Heart left ventricle (tissue), 13 donors: ENCODE results near the gene ZNF473.
"Not testable (repeated sequence)": the region's sequence is repeated elsewhere in the genome, so short reads cannot be mapped to it uniquely, and the experiment has no call there.

Source experiments
- POLR2A ChIP-seq, 2 donors: fragments of 450-650 bp; IDR thresholded peaks; one replicate each; pipeline ENCODE4 v1.6.1; 2017; ENCODE audit warnings: antibody characterized with exemption in 2 of 2, mild to moderate bottlenecking in 2 of 2, moderate library complexity in 2 of 2
- TF ChIP-seq, protein P1 (sequence below), 12 donors: fragments of 200-600 bp; sonication (generic) in 4 of 12; IDR thresholded peaks; one replicate each; pipeline versions ENCODE4 v1.5.0 to v1.8.0; 2018 to 2022; ENCODE audit warnings: antibody characterized with exemption in 12 of 12, mild to moderate bottlenecking in 5 of 12
- donor health status: ischemic (EF 13 %, LVEDD 7.1; RV severe dilation, severe dysfunction).
- donor health status: DM: no; HTN: yes; CAD: no.
- donor health status: DM: no; HTN: no; CAD: no.
- donor health status: ischemic (EF 25% LVEDD 6.9; RV normal size, moderate dysfunction).
- donor health status: ischemic (EF 25% LVEDD 5.7; RV mildly dilated, moderate dysfunction).
- donor health status: ischemic (EF 35%, LVEDD 5.7; RV mildly dilated, moderate dysfunction).
- donor health status: nonischemic (EF 11% LVEDD 7.7; RV severe dilation, severe dysfunction).
- donor health status: DM: yes; HTN: yes; CAD: no.
- donor health status: PGD.
- donor health status: ischemic (EF 29% LVEDD 5.4; RV normal size, mild dysfunction).
- donor health status: nonischemic (EF 23%, LVEDD 6.1; RV moderate dilation, normal function).

GRCh38 chr19:50051228-50051895 is 25.6 kb downstream of the ZNF473 start:
- TF ChIP-seq POLR2A (IDR thresholded peaks at IDR 0.05), result not testable (repeated sequence)
- TF ChIP-seq, protein P1, sequence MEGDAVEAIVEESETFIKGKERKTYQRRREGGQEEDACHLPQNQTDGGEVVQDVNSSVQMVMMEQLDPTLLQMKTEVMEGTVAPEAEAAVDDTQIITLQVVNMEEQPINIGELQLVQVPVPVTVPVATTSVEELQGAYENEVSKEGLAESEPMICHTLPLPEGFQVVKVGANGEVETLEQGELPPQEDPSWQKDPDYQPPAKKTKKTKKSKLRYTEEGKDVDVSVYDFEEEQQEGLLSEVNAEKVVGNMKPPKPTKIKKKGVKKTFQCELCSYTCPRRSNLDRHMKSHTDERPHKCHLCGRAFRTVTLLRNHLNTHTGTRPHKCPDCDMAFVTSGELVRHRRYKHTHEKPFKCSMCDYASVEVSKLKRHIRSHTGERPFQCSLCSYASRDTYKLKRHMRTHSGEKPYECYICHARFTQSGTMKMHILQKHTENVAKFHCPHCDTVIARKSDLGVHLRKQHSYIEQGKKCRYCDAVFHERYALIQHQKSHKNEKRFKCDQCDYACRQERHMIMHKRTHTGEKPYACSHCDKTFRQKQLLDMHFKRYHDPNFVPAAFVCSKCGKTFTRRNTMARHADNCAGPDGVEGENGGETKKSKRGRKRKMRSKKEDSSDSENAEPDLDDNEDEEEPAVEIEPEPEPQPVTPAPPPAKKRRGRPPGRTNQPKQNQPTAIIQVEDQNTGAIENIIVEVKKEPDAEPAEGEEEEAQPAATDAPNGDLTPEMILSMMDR (IDR thresholded peaks at IDR 0.05), result not testable (repeated sequence)
